ENCODE measurements around the gene CBR4.

Gene CBR4

GRCh38 chr4:169033660-169034059 lies 23.6 kb upstream of the CBR4 start:
- no peak for DNase-seq (ENCODE audit: low read depth in 2 of 2)

GRCh38 chr4:169032883-169033645 lies 23.0 kb upstream of the CBR4 start:
- no peak for DNase-seq (ENCODE audit: low read depth in 2 of 2)

GRCh38 chr4:169032194-169032593 lies 22.1 kb upstream of the CBR4 start:
- no peak for DNase-seq (ENCODE audit: low read depth in 2 of 2)

- DNase-seq (ENCODE audit: low read depth in 2 of 2): no peak
Observed at GRCh38 chr4:169031392-169031791, 21.3 kb upstream of the CBR4 start.

- DNase-seq (ENCODE audit: low read depth in 2 of 2): no peak
Observed at GRCh38 chr4:169030562-169030982, 20.5 kb upstream of the CBR4 start.

GRCh38 chr4:169029947-169030346 lies 19.9 kb upstream of the CBR4 start:
- DNase-seq (ENCODE audit: low read depth in 2 of 2): no peak

GRCh38 chr4:169027663-169028062 lies 17.6 kb upstream of the CBR4 start:
- DNase-seq (ENCODE audit: low read depth in 2 of 2): no peak

- DNase-seq (ENCODE audit: low read depth in 2 of 2): no peak
Observed at GRCh38 chr4:169025184-169025583, 15.1 kb upstream of the CBR4 start.

GRCh38 chr4:169024762-169025161 lies 14.7 kb upstream of the CBR4 start:
- DNase-seq (ENCODE audit: low read depth in 2 of 2): no peak

GRCh38 chr4:169018406-169018805 lies 8.4 kb upstream of the CBR4 start:
- DNase-seq (ENCODE audit: low read depth in 2 of 2): no peak

- no peak for DNase-seq (ENCODE audit: low read depth in 2 of 2)
Observed at GRCh38 chr4:169017971-169018370, 7.9 kb upstream of the CBR4 start.

- DNase-seq (ENCODE audit: low read depth in 2 of 2): no peak
Observed at GRCh38 chr4:169015186-169015623, 5.2 kb upstream of the CBR4 start.

GRCh38 chr4:169014586-169014985 lies 4.5 kb upstream of the CBR4 start:
- DNase-seq (ENCODE audit: low read depth in 2 of 2): no peak

GRCh38 chr4:169013396-169013795 lies 3.3 kb upstream of the CBR4 start:
- no peak for DNase-seq (ENCODE audit: low read depth in 2 of 2)

GRCh38 chr4:169012049-169012448 lies 2.0 kb upstream of the CBR4 start:
- no peak for DNase-seq (ENCODE audit: low read depth in 2 of 2)

- peak; percentile 33 to 42 for DNase-seq (ENCODE audit: low read depth in 2 of 2)
Observed at GRCh38 chr4:169009286-169010124, 550 bp downstream of the CBR4 start.

- no peak for DNase-seq (ENCODE audit: low read depth in 2 of 2)
Observed at GRCh38 chr4:169005453-169006099, 4.5 kb downstream of the CBR4 start.

- no peak for DNase-seq (ENCODE audit: low read depth in 2 of 2)
Observed at GRCh38 chr4:169000315-169000714, 9.7 kb downstream of the CBR4 start.

GRCh38 chr4:168999809-169000208 lies 10.2 kb downstream of the CBR4 start:
- no peak for DNase-seq (ENCODE audit: low read depth in 2 of 2)

GRCh38 chr4:168998596-168998995 lies 11.5 kb downstream of the CBR4 start:
- DNase-seq (ENCODE audit: low read depth in 2 of 2): no peak

- no peak for DNase-seq (ENCODE audit: low read depth in 2 of 2)
Observed at GRCh38 chr4:168995537-168996295, 14.3 kb downstream of the CBR4 start.

- DNase-seq (ENCODE audit: low read depth in 2 of 2): no peak
Observed at GRCh38 chr4:168994958-168995357, 15.1 kb downstream of the CBR4 start.
